ENCODE results near the gene SNX4. TPM values are rescaled to one million over a fixed set of nuclear protein-coding genes. Genes with fewer than 3 reads are reported as not detected.

SNX4 gene
- total RNA-seq: 34.7 and 37.1 TPM in 2 replicates

DNA sequence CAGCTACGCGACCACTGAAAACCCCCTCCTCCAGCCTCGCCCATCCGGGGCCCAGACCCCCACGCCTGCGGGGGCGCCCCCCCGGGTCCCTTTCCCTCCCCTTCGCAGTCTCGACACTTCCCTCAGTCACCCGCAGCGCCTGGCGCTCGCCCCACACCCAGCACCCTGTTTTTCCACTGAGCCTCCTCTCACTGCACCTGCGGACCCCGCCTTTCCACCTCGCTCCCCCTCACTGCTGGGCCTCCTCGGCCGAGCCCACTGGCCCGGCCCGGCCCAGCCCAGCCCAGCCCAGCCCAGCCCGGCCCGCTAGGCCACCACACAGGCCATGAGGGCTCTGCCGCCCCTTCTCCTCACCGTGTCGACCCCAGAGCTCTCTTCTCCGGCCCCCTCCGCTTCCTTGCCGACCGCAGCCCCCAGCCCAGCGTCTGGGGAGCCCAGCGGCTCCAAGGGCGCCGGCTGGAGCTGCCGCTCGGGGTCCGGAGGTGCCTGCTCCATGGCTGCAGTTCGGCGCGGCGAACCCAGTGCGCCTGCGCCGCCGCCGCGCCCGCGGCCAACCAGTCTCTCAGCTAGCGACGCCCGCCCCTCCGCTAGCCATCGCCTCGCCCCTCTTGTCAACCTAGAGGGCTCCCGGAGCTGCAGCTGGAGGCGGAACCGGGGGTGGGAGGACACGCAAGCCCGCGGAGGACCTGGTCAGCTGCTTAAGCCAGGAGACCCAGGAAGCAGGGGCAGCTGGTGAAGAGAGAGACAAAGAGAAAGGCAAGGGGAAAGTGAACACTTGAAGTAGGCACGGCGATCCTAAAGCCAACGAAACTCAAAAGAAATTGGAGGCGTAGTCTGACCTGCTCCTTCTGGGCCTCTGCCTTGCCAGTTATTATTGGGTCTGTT, at the start of gene SNX4:
TSS of gene SNX4 (minus strand) at position 525 of the 885 bp plus-strand sequence. CDS start at position 495, 30 bp downstream.

Other genes starting within 250 kb of the SNX4 start
- 11.2 and 15.4 TPM in 2 replicates for gene ZNF148, start 144.9 kb downstream of the SNX4 start, total RNA-seq
- 3.8 TPM in 2 replicates for gene OSBPL11, start 75.3 kb upstream of the SNX4 start, total RNA-seq

All from cardiac ventricle fibroblast (primary cell).